Stimulated activated CD4-positive, alpha-beta T cell treated with anti-CD3 and anti-CD28 coated beads, Interleukin-1b, Interleukin-23, amount 100 ng/mL, for 48 hours (primary cell): ENCODE measurements around the gene CAMKV.
"Not testable (repeated sequence)": the region's sequence is repeated elsewhere in the genome, so short reads cannot be mapped to it uniquely, and the experiment has no call there.

Source experiments
- DNase-seq: peaks from one replicate; pipeline ENCODE4 v3.0.0-alpha.2; 2020

CAMKV gene

DNA sequence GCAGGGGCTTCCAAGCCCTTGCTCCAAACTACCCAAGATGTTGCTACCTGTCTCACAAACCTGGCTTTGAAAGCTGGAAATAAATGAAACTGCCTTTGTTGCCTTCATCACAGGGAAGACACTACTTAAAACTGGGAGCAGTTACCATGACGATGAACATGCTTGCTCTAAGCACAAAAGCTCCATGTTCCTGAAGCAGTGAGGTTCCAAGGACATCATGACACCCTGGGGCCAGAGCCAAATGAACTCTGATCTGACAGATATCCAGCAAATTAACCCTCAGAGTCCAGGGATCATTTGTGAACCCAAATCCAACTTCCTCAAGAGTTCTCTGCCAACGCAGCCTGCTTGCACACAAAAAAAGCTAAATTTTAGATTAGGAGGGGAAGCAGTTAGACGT lies 24.0 kb downstream of the CAMKV start:
- DNase-seq = no peak

DNA sequence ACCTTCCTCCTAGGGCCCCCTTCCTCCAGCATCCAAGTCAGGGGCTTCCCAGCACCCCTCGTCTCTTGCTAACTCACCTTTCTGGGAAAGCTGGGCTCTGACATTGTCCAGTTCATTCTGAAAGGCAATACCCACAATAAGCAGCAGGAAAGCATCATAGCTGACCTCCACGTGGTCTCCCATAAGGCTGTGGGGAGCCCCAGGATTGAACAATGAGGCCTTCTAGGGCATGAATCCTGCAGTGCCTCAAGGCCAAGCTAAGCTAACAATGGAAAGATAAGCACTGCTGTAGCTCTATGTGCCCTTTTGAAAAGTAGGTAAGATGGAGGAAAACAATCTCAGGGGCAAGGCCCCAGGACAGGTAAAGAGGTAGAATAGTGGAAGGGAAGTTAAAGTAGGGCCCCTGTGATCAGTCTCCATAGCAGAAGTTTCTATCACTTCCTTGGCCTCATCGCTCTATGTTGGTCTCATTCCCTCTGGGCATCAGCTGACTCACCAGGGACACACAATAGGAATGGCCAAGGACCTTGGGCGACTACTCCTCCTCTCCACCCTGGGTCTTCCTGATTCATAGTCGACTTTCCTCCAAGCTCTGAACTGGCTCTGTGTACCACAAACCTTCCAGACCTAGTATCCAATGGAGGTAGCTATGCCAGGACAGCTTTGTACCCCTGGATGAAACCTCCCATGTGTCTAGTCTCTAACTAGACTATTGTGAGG lies 25.1 kb downstream of the CAMKV start:
- no peak for DNase-seq

DNA sequence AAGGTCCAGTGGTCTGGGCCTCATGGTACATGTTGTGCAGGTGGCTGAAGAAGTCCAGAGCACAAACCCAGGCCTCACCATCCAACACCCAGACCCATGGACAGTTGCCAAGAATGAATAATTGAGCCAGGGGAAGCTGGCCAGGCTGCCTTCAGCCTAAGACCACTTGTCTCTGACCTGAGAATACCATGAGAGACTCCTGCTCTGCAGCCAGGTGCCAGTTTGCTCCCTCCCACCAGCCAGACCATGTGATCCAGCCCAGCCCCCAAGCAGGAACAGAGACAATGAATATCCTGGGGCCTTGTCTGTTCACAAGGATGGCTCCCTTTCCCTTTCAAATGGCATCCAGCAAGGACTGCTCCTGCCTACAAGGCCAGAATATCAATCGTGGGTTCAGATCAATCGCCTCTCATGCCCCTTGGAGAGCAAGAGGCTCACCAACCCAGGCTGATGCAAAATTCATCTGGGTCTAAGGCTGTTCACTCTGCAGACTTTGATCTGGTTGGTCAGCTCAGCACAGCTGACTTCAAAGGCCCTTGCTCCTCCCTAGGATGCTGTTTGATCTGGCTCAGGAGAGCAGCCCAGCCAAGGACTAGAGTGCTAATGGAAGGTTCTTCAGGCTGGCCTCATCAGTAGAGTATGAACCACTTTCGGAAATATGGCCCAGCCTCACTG lies 26.7 kb downstream of the CAMKV start:
- DNase-seq = no peak

DNA sequence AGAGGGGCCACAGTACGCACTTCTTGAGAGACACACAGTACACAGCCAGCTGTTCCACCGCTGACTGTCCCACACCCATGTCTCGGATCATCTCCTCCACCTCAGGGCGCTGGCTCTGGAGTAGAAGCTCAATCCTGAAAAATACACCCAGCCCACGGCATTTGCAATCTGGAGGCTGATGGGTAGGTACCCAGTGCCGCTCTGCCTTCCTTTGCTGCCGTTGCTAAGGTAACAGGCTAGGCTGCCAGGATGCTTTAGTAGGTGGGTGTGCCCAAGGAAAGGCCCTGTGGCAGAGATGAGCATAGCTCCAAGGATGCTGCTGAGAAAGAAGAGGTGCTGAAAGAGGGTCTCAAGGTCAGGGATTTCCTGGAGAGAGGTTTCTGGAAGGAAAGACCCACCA lies 27.9 kb downstream of the CAMKV start:
- no peak for DNase-seq

DNA sequence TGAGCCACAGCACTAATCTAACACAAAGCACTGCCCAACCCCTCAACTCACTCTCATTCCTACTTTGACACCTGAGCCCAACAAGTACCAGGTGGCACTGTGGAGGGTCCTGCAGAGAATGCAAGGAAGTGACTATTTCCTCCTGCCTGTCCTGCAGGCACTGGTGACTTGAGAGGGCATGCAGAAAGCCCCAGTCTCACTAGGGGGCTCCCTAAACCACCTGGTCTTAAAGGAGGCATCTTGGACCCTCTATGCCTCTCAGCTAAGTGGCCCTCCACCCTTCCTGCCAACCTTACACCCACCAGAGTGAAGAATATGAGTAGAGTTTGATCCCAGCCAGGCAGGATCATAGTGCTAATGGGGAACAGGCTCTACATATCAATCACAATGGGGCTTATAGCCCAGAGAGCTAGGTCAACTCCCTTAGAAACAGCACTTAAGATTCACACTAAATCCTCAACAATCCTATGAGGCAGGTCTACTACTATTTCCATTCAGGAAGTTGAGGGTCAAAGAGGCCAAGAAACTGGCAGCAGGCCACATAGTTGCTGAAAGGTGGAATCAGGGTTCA lies 28.5 kb downstream of the CAMKV start:
- no peak for DNase-seq

DNA sequence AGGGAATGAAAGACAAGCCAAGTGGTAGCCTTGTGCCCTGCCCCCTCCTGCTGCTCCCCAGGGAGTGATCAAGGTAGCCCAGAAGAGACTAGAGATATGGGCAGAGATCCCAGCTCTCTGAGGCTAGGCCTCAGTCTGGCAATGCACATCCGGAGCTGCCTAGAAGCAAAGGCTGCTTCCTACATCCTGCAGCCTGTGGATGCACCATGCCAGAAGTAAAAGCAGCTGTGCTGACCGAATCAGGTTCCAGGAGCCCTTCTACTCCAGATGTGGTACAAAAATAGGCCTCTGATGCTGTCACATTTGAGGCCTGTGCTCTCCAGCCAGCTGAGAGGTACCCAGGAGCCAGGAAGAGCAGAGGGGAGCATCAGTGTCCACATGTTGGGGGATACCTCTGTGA lies 29.3 kb downstream of the CAMKV start:
- DNase-seq = no peak

DNA sequence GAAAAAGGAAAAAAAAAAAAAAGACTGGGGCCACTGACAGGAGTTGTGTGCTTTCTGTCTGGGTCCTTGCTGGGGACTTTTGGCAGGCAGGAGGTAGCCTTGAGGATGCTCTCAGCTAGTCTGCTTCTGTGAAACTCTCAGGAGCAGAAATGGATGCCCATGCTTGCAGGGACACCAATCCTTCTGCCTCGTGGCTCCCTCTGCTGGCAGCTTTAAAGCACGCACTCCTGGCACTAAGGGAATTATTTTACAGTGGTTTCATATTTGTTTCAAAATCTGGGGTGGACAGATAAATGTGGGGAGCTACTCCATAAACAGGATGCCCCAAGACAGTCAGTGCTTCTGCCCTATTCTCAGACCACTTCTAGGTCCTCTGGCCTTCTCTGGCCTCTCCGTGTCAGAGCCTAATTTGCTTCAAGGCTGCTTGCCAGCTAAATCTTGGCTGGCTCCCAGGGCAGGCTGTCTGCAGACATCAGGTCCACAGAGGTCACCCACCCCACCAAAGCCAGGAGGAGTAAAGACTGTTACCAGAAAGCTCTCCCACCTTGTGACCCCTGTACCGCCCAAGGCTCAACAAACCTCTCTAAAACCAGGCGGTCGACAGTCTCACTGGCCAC lies 30.4 kb downstream of the CAMKV start:
- DNase-seq = peak; percentile 70

DNA sequence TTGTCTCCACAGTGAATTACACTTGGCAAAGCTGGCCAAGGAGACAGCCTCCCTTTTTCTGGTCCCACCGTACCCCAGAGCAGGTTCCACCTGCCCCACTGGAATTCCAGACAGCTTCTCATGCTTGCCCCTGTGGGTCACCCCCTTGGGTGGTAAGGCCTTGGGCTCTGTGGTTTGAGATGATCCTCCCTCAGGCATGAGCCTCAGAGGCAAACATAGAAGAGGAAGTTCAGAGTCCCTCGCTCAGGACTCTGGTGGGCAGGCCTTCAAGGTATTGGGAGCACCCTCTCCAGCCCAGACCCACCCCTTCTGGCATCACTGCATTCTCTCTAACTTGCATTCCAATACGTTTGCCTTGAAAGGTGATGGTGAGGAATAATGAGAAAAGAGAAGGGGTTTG lies 38.4 kb downstream of the CAMKV start:
- DNase-seq = no peak

DNA sequence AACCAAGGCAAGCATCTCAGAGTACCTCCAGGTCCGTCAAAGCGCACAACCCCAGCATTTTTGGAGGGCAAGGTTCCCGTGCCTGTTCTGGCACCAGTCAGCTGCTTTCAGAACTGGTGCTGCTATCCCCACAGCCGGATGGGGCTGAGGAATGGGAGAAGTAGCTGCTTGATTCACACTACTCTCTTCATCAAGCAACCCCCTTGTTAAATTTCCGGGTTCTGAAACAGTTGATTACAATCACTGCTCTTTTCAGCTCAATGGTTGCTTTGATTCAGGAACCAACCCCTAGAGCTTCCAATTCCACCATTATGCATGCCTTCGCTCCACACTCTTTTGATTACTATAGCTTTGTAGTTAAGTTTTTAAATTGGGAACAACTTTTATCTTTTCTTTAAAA lies 43.7 kb downstream of the CAMKV start:
- DNase-seq = no peak

DNA sequence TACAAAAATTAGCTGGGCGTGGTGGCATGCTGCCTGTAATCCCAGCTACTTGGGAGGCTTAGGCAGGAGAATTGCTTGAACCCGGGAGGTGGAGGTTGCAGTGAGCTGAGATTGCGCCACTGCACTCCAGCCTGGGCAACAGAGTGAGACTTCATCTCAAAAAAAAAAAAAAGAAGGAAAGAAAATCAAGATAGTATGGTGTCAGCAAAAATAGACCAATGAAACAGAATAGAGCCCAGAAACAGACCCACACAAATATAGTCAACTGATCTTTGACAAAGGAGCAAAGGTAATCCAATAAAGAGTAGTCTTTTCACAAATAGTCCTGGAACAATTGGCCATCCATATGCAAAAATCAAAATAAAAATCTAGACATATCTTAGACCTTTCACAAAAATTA lies 46.6 kb downstream of the CAMKV start:
- not testable (repeated sequence) for DNase-seq

DNA sequence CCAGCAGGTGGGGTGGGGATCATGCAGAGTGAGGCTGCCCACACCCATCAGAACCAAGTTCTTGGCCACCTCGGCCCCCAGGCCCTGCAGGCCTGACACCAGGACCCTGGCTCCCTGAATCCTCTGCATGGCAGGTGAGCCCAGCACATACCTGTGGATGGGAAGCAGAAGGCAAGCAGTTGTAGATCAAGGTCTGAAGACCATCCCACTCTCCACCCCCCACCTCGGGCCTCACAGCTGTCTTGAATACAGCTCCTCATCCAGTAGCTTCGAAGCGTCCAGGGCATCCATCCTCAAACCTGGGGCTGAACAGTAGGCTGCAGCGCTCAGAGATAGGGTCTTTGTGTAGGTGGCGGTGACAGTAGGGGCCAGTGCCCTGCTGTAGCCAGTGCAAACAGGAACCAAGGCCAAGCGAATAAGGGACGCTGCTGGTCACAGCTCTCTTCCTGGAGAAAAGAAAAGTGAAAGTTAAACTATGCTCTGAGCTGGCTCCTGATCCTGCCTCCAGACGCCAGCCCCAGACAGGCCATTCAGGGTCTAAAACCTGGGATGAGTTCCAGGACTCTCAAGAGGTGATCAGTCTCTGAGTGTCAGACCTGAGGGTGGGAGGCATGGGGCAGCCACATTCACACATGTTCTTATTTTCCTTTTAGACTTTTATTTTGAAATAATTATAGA lies 56.1 kb downstream of the CAMKV start, which contains the start of gene UBA7:
TSS of gene UBA7 (minus strand) at position 457 of the 678 bp plus-strand sequence. CDS start at position 291, 166 bp downstream.
- no peak for DNase-seq

DNA sequence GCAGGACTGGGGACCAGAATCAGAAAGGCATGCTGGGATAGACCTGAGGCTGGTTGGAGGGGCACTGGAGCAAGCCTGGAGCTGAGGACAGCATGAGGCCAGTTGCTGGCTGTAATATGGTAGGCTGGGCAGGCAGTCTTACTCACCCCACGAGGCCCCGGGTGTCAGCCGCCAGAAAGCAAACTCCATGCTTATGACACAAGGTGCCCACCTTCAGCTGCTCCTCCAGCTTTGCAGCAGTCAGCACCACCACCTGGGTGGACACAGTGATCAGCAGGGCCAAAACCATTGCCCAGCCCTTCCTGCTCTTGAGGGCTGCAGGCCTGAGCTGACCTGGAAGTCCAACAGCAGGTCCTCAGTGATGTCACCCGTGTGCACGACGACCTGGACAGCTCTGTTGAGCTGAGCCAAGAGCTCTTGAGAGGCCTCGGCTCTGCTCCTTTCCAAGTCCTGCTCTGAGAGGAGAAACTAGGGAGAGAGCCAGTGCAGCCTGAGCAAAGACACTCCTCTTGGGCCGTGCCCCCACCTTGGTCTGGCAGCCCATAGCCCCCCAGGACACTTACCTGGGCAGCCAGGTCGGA lies 56.7 kb downstream of the CAMKV start:
- DNase-seq = no peak
